ENCODE measurements around the gene CHORDC1. TPM values are rescaled to one million over a fixed set of nuclear protein-coding genes. Genes with fewer than 3 reads are reported as not detected.
A peak's percentile ranks its signal among the peaks of the same experiment; 100 is the strongest.
"Not testable (repeated sequence)": the region's sequence is repeated elsewhere in the genome, so short reads cannot be mapped to it uniquely, and the experiment has no call there.

CHORDC1 gene
- total RNA-seq = 34.2 and 46.1 TPM in 2 replicates

GRCh38 chr11:90222459-90223247 is at the start of gene CHORDC1:
Gene CHORDC1, minus strand, starts transcription at chr11:90223049. Its CDS starts 95 bp downstream, at chr11:90222954.
- peak; percentile 89 for DNase-seq

- DNase-seq = no peak
Measured at GRCh38 chr11:90257158-90257525, 34.3 kb upstream of the CHORDC1 start.

GRCh38 chr11:90256404-90257157 is 33.7 kb upstream of the CHORDC1 start:
- no peak for DNase-seq

- DNase-seq = no peak
Measured at GRCh38 chr11:90254065-90254464, 31.2 kb upstream of the CHORDC1 start.

GRCh38 chr11:90252053-90252452 is 29.2 kb upstream of the CHORDC1 start:
- DNase-seq = peak; percentile 20

- peak; percentile 15 for DNase-seq
Measured at GRCh38 chr11:90251599-90251998, 28.8 kb upstream of the CHORDC1 start.

- DNase-seq = peak; percentile 66
Measured at GRCh38 chr11:90250970-90251369, 28.1 kb upstream of the CHORDC1 start.

GRCh38 chr11:90246468-90246867 is 23.6 kb upstream of the CHORDC1 start:
- no peak for DNase-seq

- DNase-seq = no peak
Measured at GRCh38 chr11:90243534-90243933, 20.7 kb upstream of the CHORDC1 start.

- no peak for DNase-seq
Measured at GRCh38 chr11:90242894-90243416, 20.1 kb upstream of the CHORDC1 start.

GRCh38 chr11:90241414-90241813 is 18.6 kb upstream of the CHORDC1 start:
- DNase-seq = no peak

- not testable (repeated sequence) for DNase-seq
Measured at GRCh38 chr11:90239967-90240636, 17.3 kb upstream of the CHORDC1 start.

- DNase-seq = no peak
Measured at GRCh38 chr11:90237004-90237403, 14.2 kb upstream of the CHORDC1 start.

- DNase-seq = no peak
Measured at GRCh38 chr11:90235526-90235925, 12.7 kb upstream of the CHORDC1 start.

GRCh38 chr11:90234977-90235376 is 12.1 kb upstream of the CHORDC1 start:
- no peak for DNase-seq

- no peak for DNase-seq
Measured at GRCh38 chr11:90229791-90230190, 6.9 kb upstream of the CHORDC1 start.

GRCh38 chr11:90228056-90228455 is 5.2 kb upstream of the CHORDC1 start:
- DNase-seq = no peak

- no peak for DNase-seq
Measured at GRCh38 chr11:90223248-90223585, 368 bp upstream of the CHORDC1 start.

GRCh38 chr11:90221803-90222458 is 918 bp downstream of the CHORDC1 start:
- DNase-seq = no peak

- peak; percentile 44 for DNase-seq
Measured at GRCh38 chr11:90220391-90220790, 2.5 kb downstream of the CHORDC1 start.

GRCh38 chr11:90219438-90219837 is 3.4 kb downstream of the CHORDC1 start:
- no peak for DNase-seq

GRCh38 chr11:90218606-90219005 is 4.2 kb downstream of the CHORDC1 start:
- no peak for DNase-seq

GRCh38 chr11:90216611-90217010 is 6.2 kb downstream of the CHORDC1 start:
- no peak for DNase-seq

Measured in dermis blood vessel endothelial cell (primary cell).